Panc1 (cell line): Measurements from ENCODE around the gene ADAT2. TPM values are rescaled to one million over a fixed set of nuclear protein-coding genes. Genes with fewer than 3 reads are reported as not detected.

ENCODE experiments used
- ATAC-seq: fragments of 200-7000 bp; cut with Tn5 transposase; 2 replicates; pipeline ENCODE4 v1.9.1; 2020; ENCODE audit warnings: mild to moderate bottlenecking, moderate library complexity
- BruUV-seq: library from RNA; stranded (reverse); fragments of 400-500 nt; replicated peaks from 2 replicates; lab custom pipeline; 2021; lab: Mats Ljungman, UMichigan
- CTCF ChIA-PET: fragments of 300-600 bp; sonication (Branson Sonifier 250); formaldehyde crosslinking; loops from one replicate; lab custom pipeline; 2022; ENCODE audit warnings: antibody characterized with exemption; lab: Charles Lee
- POLR2A ChIA-PET: fragments of 300-600 bp; sonication (Branson Sonifier 250); formaldehyde crosslinking; loops from one replicate; lab custom pipeline; 2022; ENCODE audit warnings: antibody characterized with exemption; lab: Charles Lee
- DNase-seq: peaks from one replicate; pipeline ENCODE4 v3.0.0-alpha.2; 2010; ENCODE audit warnings: low read depth, low spot score
- H3K27ac ChIP-seq: 2 replicates; pipeline ENCODE4 v1.5.1; 2011; ENCODE audit warnings: mild to moderate bottlenecking, low read length, inconsistent platforms
- H3K27me3 ChIP-seq: fragments of 200-500 bp; sonication (Bioruptor generic); 2 replicates; pipeline ENCODE4 v1.6.0; 2014; ENCODE audit warnings: low read length, inconsistent platforms; ENCODE audit not compliant: control insufficient read depth, insufficient read depth
- H3K36me3 ChIP-seq: fragments of 200-500 bp; sonication (Bioruptor generic); 2 replicates; pipeline ENCODE4 v1.5.1; 2014; ENCODE audit warnings: inconsistent platforms, mild to moderate bottlenecking, low read length, moderate library complexity; ENCODE audit not compliant: control insufficient read depth, insufficient read depth
- H3K4me1 ChIP-seq: 2 replicates; pipeline ENCODE4 v1.5.1; 2011; ENCODE audit warnings: inconsistent platforms, mild to moderate bottlenecking, low read length, moderate library complexity; ENCODE audit not compliant: control insufficient read depth, insufficient read depth
- H3K4me3 ChIP-seq, 2 experiments: 2 replicates each; pipeline ENCODE4 v1.5.1; 2011 to 2012; ENCODE audit warnings: low read depth in 2 of 2, low read length in 2 of 2, mild to moderate bottlenecking in 2 of 2, inconsistent platforms in 1 of 2, moderate library complexity in 1 of 2
- H3K9me3 ChIP-seq: fragments of 200-500 bp; sonication (Bioruptor generic); 2 replicates; pipeline ENCODE4 v1.5.1; 2014; ENCODE audit warnings: low read depth, mild to moderate bottlenecking, inconsistent platforms, low read length, moderate library complexity; ENCODE audit not compliant: control insufficient read depth, insufficient read depth
- CTCF ChIP-seq: fragments of 450-650 bp; IDR thresholded peaks from 2 replicates; pipeline ENCODE4 v1.5.1; 2017; ENCODE audit warnings: mild to moderate bottlenecking
- POLR2AphosphoS5 ChIP-seq: IDR thresholded peaks from 2 replicates; pipeline ENCODE4 v1.6.1; 2012; ENCODE audit warnings: mild to moderate bottlenecking, low read depth, low read length, moderate library complexity
- REST ChIP-seq, 2 experiments: IDR thresholded peaks; 2 replicates each; pipeline ENCODE4 v1.6.1; 2011 to 2012; ENCODE audit warnings: low read depth in 2 of 2, control low read depth in 1 of 2, low read length in 1 of 2, mild to moderate bottlenecking in 1 of 2, moderate library complexity in 1 of 2; ENCODE audit not compliant: insufficient read depth in 1 of 2
- SIN3A ChIP-seq: IDR thresholded peaks from 2 replicates; pipeline ENCODE4 v1.6.1; 2012; ENCODE audit warnings: low read depth, mild to moderate bottlenecking, low read length, moderate library complexity, borderline replicate concordance; ENCODE audit not compliant: insufficient read depth
- TCF7L2 ChIP-seq: IDR thresholded peaks from 2 replicates; pipeline ENCODE4 v1.6.1; 2011; ENCODE audit warnings: mild to moderate bottlenecking, low read depth, low read length, inconsistent platforms
- in situ Hi-C: cut with HindIII; loops from 2 replicates; pipeline ENCODE4 v1.10.0; 2016; ENCODE audit warnings: low sequenced_read_pairs, low pct_unique_long_range_greater_than_20kb
- intact Hi-C: fragments of 100-400 bp; cut with micrococcal nuclease; formaldehyde crosslinking; loops from one replicate; pipeline ENCODE4 v1.10.0; 2022; ENCODE audit not compliant: unreplicated experiment
- total RNA-seq: library from RNA; stranded (reverse); gene quantifications from one replicate; pipeline ENCODE4 v1.2.1, GENCODE V29; 2021; ENCODE audit not compliant: unreplicated experiment

The ADAT2 gene
- total RNA-seq, 1 experiment from 2014 or later: 6.4 TPM

- Histone ChIP-seq H3K27me3 (peaks cover 9% of the 10 kb centered on the region), H3K9me3 (no peaks in the 10 kb centered on the region), H3K27ac (no peak overlapping the region), H3K4me1 (no peaks in the 10 kb centered on the region), H3K4me3 (no peak overlapping the region), H3K36me3 (no peaks in the 10 kb centered on the region)
- ChIA-PET CTCF (interaction anchor here (0.7 kb wide), 1 partner anchor 591 kb away, joined by 6 read pairs; no protein-coding TSS in a partner anchor), POLR2A (no interaction called here)
- BruUV-seq: no TSS peak
- ATAC-seq (no peak), DNase-seq (no peak)
- intact Hi-C loops (no loop called here), in situ Hi-C loops (no loop called here)
- TF ChIP-seq CTCF (no peak), REST (IDR thresholded peaks at IDR 0.05; ENCODE audit: insufficient read depth in 1 of 2, low read depth in 2 of 2, low read length in 1 of 2) (no peak), SIN3A (no peak), TCF7L2 (no peak), POLR2AphosphoS5 (no peak)
Measured at GRCh38 chr6:143385636-143386035, 64.9 kb downstream of the ADAT2 start.

DNA sequence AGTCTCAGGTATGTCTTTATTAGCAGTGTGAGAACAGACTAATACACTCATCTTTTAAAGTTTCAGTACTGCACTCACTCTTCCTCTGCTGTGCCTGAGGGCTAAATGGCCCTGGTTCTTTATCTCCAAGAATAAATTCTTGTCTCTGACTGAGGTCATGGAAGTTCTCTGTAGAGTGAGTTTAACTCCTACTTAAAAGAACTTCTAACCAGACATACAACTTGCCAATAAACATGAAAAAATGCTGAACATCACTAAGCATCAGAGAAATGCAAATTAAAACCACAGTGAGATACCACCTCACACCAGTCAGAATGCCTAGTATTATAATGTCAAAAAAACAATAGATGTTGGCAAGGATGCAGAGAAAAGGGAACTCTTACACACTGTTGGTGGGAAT is 73.6 kb downstream of the ADAT2 start:
- H3K4me3 ChIP-seq: no peak overlapping the region
- CTCF ChIA-PET: no interaction called here
- H3K9me3 ChIP-seq: no peaks in the 10 kb centered on the region
- no peaks in the 10 kb centered on the region for H3K36me3 ChIP-seq
- no TSS peak for BruUV-seq
- peaks cover 6% of the 10 kb centered on the region for H3K27me3 ChIP-seq
- no peak for TF ChIP-seq REST (IDR thresholded peaks at IDR 0.05; ENCODE audit: insufficient read depth in 1 of 2, low read depth in 2 of 2, low read length in 1 of 2)
- no peak for TF ChIP-seq SIN3A
- no peak for TF ChIP-seq POLR2AphosphoS5
- TF ChIP-seq CTCF: no peak
- no peak for TF ChIP-seq TCF7L2
- no peaks in the 10 kb centered on the region for H3K4me1 ChIP-seq
- DNase-seq (no peak), ATAC-seq (no peak)
- POLR2A ChIA-PET: no interaction called here
- in situ Hi-C loops: no loop called here
- no peak overlapping the region for H3K27ac ChIP-seq
- intact Hi-C loops: no loop called here
